Endodermal cell (in vitro differentiated cells): Measurements from ENCODE around the gene OXSM. TPM values are rescaled to one million over a fixed set of nuclear protein-coding genes. Genes with fewer than 3 reads are reported as not detected.

Experiments used
- DNase-seq: peaks from one replicate; pipeline ENCODE4 v3.0.0-alpha.2; 2017
- H3K27ac ChIP-seq: 2 replicates; pipeline ENCODE4 v1.5.1; 2013; ENCODE audit warnings: mild to moderate bottlenecking, low read depth, low read length, moderate library complexity
- H3K27me3 ChIP-seq: 2 replicates; pipeline ENCODE4 v1.6.1; 2013; ENCODE audit warnings: mild to moderate bottlenecking, low read length, moderate library complexity; ENCODE audit not compliant: insufficient read depth, control insufficient read depth, poor library complexity, severe bottlenecking
- H3K36me3 ChIP-seq: 2 replicates; pipeline ENCODE4 v1.7.0; 2013; ENCODE audit warnings: mild to moderate bottlenecking, low read length, moderate library complexity; ENCODE audit not compliant: control insufficient read depth, insufficient read depth
- H3K4me1 ChIP-seq: one replicate; pipeline ENCODE4 v1.7.0; 2013; ENCODE audit warnings: low read length; ENCODE audit not compliant: control insufficient read depth, insufficient read depth
- H3K4me3 ChIP-seq: 2 replicates; pipeline ENCODE4 v1.5.1; 2013; ENCODE audit warnings: mild to moderate bottlenecking, low read length, moderate library complexity
- H3K9ac ChIP-seq: 2 replicates; pipeline ENCODE4 v1.6.1; 2013; ENCODE audit warnings: mild to moderate bottlenecking, low read length, moderate library complexity; ENCODE audit not compliant: poor library complexity, severe bottlenecking; ENCODE audit errors: extremely low read depth
- H3K9me3 ChIP-seq: 2 replicates; pipeline ENCODE4 v1.6.1; 2013; ENCODE audit warnings: mild to moderate bottlenecking, low read length, moderate library complexity; ENCODE audit not compliant: control insufficient read depth
- H3K27ac Mint-ChIP-seq: 2 replicates; pipeline ENCODE4 v1.8.0; 2020; ENCODE audit warnings: mixed read lengths
- H3K27me3 Mint-ChIP-seq: 2 replicates; pipeline ENCODE4 v1.8.0; 2021; ENCODE audit warnings: mild to moderate bottlenecking, mixed read lengths; ENCODE audit not compliant: insufficient read depth
- H3K36me3 Mint-ChIP-seq: 2 replicates; pipeline ENCODE4 v1.8.0; 2020; ENCODE audit warnings: low read depth, mixed read lengths
- H3K4me1 Mint-ChIP-seq: 2 replicates; pipeline ENCODE4 v1.8.0; 2020; ENCODE audit warnings: mixed read lengths
- H3K4me3 Mint-ChIP-seq: 2 replicates; pipeline ENCODE4 v1.8.0; 2020; ENCODE audit warnings: mild to moderate bottlenecking, moderate library complexity, mixed read lengths
- H3K9me3 Mint-ChIP-seq: 2 replicates; pipeline ENCODE4 v1.8.0; 2020; ENCODE audit warnings: mild to moderate bottlenecking, mixed read lengths
- CTCF ChIP-seq: fragments of 200-600 bp; sonication (generic); conservative IDR thresholded peaks from 2 replicates; pipeline ENCODE4 v1.5.0; 2021; ENCODE audit warnings: antibody characterized with exemption, mild to moderate bottlenecking
- WGBS, 2 experiments: methylation state at CpG; one replicate each; pipeline versions ENCODE4 v1.1.5 to v1.1.7; 2013; ENCODE audit warnings: missing lambda C conversion rate in 2 of 2, mixed read lengths in 1 of 2; ENCODE audit not compliant: insufficient coverage in 1 of 2, insufficient read length in 1 of 2; 5-methylcytosine and 5-hydroxymethylcytosine counted together
- total RNA-seq, 2 donors: library from RNA; stranded (reverse); fragmentation: NEBNext Ultra II Directional in 1 of 2; extraction: Animal tissue kit (Norgen Biotek cat#: 25700) in 1 of 2; gene quantifications; 2 replicates in 1 of 2; 3 replicates in 1 of 2; pipeline ENCODE4 v1.2.1, GENCODE V29; 2021

Gene OXSM
- total RNA-seq, 2 donors from 2014 or later: 7.8 to 10.5 TPM

- no peak for DNase-seq
- Mint-ChIP-seq H3K4me3 (no peak overlapping the region), H3K27ac (no peak overlapping the region), H3K27me3 (peaks cover 4% of the 10 kb centered on the region), H3K36me3 (no peaks in the 10 kb centered on the region), H3K4me1 (peaks cover 33% of the 10 kb centered on the region), H3K9me3 (no peaks in the 10 kb centered on the region)
- Histone ChIP-seq H3K4me3 (no peak overlapping the region), H3K9ac (no peak overlapping the region), H3K9me3 (no peaks in the 10 kb centered on the region), H3K36me3 (no peaks in the 10 kb centered on the region), H3K4me1 (no peaks in the 10 kb centered on the region), H3K27me3 (no peaks in the 10 kb centered on the region), H3K27ac (no peak overlapping the region)
- WGBS, 2 experiments: 67% methylated on average over 1 of the region's 1 CpG; no CpG with 5 or more reads in 1 of the 2 experiments
- TF ChIP-seq CTCF: no peak
These were observed 4.9 kb upstream of the OXSM start for GRCh38 chr3:25784971-25785370.

GRCh38 chr3:25785826-25786225 lies 4.1 kb upstream of the OXSM start:
- H3K9me3 ChIP-seq: no peaks in the 10 kb centered on the region
- H3K4me3 ChIP-seq: no peak overlapping the region
- H3K27me3 ChIP-seq: no peaks in the 10 kb centered on the region
- no peak overlapping the region for H3K9ac ChIP-seq
- Mint-ChIP-seq H3K9me3 (no peaks in the 10 kb centered on the region), H3K4me1 (peaks cover 35% of the 10 kb centered on the region), H3K27me3 (peaks cover 4% of the 10 kb centered on the region), H3K27ac (no peak overlapping the region), H3K36me3 (no peaks in the 10 kb centered on the region), H3K4me3 (no peak overlapping the region)
- DNase-seq: no peak
- no peaks in the 10 kb centered on the region for H3K36me3 ChIP-seq
- no peak for TF ChIP-seq CTCF
- 83% methylated on average over 1 to 3 of the region's 3 CpGs for WGBS, 2 experiments
- H3K4me1 ChIP-seq: no peaks in the 10 kb centered on the region
- no peak overlapping the region for H3K27ac ChIP-seq

GRCh38 chr3:25787689-25788088 lies 2.2 kb upstream of the OXSM start:
- no peaks in the 10 kb centered on the region for H3K36me3 ChIP-seq
- TF ChIP-seq CTCF: no peak
- Mint-ChIP-seq H3K36me3 (peaks cover 2% of the 10 kb centered on the region), H3K27me3 (peaks cover 4% of the 10 kb centered on the region), H3K4me1 (peaks cover 30% of the 10 kb centered on the region), H3K9me3 (no peaks in the 10 kb centered on the region), H3K27ac (no peak overlapping the region), H3K4me3 (no peak overlapping the region)
- no peaks in the 10 kb centered on the region for H3K4me1 ChIP-seq
- H3K4me3 ChIP-seq: no peak overlapping the region
- H3K9ac ChIP-seq: no peak overlapping the region
- H3K27ac ChIP-seq: no peak overlapping the region
- H3K27me3 ChIP-seq: no peaks in the 10 kb centered on the region
- 85 to 90% methylated on average over 3 of the region's 3 CpGs for WGBS, 2 experiments
- DNase-seq: no peak
- H3K9me3 ChIP-seq: no peaks in the 10 kb centered on the region
